Hepatocyte (in vitro differentiated cells): Measurements from ENCODE around the gene TXNDC16.

Experiments used
- EZH2 ChIP-seq: fragments of 200-600 bp; sonication (generic); IDR thresholded peaks from 2 replicates; pipeline ENCODE4 v1.6.1; 2016; ENCODE audit warnings: antibody characterized with exemption, mild to moderate bottlenecking, borderline replicate concordance
- EZH2phosphoT487 ChIP-seq: fragments of 200-600 bp; sonication (generic); IDR thresholded peaks from one replicate; pipeline ENCODE4 v1.6.1; 2018; ENCODE audit warnings: antibody characterized with exemption, mild to moderate bottlenecking, low read depth, moderate library complexity; ENCODE audit not compliant: unreplicated experiment, severe bottlenecking
- TF ChIP-seq, protein P1 (sequence below): fragments of 200-600 bp; sonication (generic); IDR thresholded peaks from 2 replicates; pipeline ENCODE4 v1.5.1; 2016; ENCODE audit warnings: antibody characterized with exemption, mild to moderate bottlenecking; ENCODE audit not compliant: poor library complexity

DNA sequence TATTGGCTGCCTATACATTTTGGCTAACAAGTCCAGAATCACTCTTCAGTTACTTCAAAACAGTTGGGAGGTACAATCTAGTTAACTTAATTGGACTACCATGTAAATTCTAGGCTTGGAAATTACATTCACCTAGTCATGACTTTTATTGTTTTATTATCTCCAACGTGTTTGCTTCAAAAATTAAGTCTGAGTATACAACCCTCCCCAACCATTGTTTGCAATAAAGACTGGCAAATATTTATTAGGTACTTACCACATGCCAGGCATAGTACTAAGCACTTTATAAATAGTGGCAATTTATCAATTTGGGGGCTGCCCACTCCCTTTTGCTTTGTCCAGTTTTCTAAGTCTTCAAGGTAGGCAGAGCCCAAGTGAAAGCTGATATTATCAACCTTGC is 30.3 kb downstream of the TXNDC16 start:
- TF ChIP-seq EZH2phosphoT487 (no peak), EZH2 (no peak)
- TF ChIP-seq, protein P1, sequence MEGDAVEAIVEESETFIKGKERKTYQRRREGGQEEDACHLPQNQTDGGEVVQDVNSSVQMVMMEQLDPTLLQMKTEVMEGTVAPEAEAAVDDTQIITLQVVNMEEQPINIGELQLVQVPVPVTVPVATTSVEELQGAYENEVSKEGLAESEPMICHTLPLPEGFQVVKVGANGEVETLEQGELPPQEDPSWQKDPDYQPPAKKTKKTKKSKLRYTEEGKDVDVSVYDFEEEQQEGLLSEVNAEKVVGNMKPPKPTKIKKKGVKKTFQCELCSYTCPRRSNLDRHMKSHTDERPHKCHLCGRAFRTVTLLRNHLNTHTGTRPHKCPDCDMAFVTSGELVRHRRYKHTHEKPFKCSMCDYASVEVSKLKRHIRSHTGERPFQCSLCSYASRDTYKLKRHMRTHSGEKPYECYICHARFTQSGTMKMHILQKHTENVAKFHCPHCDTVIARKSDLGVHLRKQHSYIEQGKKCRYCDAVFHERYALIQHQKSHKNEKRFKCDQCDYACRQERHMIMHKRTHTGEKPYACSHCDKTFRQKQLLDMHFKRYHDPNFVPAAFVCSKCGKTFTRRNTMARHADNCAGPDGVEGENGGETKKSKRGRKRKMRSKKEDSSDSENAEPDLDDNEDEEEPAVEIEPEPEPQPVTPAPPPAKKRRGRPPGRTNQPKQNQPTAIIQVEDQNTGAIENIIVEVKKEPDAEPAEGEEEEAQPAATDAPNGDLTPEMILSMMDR: no peak
